ENCODE measurements around the gene SLC30A9.

SLC30A9 gene

DNA sequence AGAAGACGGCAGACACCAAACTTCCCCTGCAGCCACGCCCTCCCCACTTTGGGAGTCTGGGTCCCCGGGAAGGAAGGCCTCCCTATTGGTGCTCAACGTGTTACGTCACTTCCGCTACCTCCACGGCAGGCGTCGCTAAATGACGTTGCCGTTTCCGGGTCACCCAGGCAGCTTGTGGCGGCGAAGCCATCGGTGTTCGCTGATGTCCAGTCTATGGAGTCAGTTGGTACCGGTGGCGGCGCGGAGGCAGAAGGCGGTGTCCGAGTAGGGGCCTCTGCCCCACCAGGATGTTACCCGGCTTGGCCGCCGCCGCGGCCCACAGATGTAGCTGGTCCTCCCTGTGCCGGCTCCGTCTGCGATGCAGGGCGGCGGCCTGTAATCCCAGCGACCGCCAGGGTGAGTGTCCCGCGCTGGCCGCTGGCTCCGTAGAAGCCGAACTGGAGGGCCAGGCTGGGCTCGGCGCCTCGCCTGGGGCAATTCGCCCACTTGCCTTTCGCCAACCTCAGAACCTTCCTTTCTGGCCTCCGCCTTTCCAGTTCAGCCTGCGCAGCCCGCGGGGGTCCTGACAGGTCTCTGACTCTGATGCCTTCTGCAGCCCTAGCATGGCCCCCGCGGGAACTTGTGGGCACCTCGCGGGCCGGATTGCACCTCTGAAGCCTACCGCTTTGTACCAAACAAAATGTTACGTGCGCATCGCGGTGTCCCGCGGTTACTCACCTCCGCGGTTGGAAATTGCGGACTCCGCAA, at the start of gene SLC30A9:
Gene SLC30A9, plus strand, starts transcription at position 166 of the 747 bp plus-strand sequence. Its CDS starts 122 bp downstream, at position 288.
- peak; percentile 91 for DNase-seq

- DNase-seq = no peak
Observed at GRCh38 chr4:41940834-41941233, 49.5 kb upstream of the SLC30A9 start.

DNA sequence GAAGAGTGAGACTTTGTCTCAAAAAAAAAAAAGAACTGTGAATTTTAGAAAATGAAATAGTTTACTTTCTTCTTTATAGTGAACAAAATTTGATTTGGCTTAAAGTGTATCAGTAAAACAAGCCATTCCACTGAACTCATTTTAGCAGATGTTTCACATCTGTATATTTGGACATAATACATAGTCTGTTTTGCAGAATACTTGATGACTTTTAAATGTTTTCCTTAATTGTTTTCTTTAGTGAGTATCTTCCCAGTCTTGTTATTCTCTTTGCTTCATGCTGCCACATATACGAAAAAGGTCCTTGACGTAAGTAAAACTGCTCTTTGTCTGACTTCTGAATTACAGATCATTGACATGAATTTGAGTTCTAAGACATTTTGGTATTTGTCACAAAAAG, 46.8 kb upstream of the SLC30A9 start:
- no peak for DNase-seq

DNA sequence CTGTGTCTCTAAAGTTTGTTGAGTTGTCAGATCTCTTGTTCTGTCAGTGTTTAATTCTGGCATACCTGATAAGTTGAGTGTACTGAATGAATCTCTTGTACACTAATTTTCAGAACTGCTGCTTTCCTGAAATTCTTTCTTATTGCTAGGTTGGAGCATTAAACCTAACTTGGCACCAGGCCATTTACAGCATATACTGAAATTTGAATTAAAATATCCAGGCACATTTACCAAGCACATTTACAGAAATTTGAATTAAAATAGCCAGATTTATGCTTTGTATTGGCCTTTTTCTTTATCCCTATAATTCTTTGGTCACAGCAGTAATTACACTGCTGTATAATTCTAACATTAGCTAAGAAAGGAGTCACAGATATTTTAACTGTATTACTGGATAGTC, 46.2 kb upstream of the SLC30A9 start:
- DNase-seq = no peak

- no peak for DNase-seq
Observed at GRCh38 chr4:41949531-41949930, 40.8 kb upstream of the SLC30A9 start.

- DNase-seq = no peak
Observed at GRCh38 chr4:41957634-41958033, 32.7 kb upstream of the SLC30A9 start.

DNA sequence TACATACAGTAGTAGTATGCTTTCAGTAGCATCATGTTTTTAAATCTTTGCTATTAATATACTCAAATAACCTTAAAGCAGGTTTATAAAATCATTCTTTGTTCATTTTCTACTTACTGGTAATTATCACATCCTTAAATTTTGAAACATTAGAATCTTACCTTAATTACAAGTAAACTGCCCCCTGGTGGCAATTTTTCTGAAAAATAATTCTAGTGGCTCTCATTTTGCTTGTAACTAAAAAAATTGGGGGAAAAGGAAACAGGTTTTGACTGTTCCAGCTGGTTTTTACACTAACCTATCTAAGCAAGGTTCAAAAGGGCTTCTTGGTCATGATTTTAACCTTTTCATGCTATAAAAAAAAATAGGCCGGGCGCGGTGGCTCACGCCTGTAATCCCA, 27.2 kb upstream of the SLC30A9 start:
- DNase-seq = no peak

- DNase-seq = no peak
Observed at GRCh38 chr4:41964401-41964800, 25.9 kb upstream of the SLC30A9 start.

DNA sequence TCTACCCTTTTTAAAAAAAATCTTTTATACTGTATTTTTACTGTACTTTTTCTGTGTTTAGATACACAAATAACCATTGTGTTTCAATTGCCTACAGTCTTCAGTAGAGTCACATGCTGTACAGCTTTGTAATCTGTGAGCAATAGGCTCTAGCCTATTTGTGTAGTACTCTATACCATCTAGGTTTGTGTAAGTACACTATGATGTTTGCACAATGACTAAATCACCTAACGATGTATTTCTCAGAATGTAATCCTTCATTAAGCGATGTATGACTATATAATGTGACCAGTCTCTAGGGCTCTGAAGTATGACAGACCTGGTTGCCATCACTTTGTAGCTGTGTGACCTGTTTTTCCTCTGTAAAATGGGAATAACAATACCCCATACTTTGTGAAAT, 22.9 kb upstream of the SLC30A9 start:
- DNase-seq = no peak

GRCh38 chr4:41969671-41970070, 20.7 kb upstream of the SLC30A9 start:
- DNase-seq = no peak

- DNase-seq = no peak
Observed at GRCh38 chr4:41975341-41975740, 15.0 kb upstream of the SLC30A9 start.

GRCh38 chr4:41976775-41977516, 13.4 kb upstream of the SLC30A9 start:
- no peak for DNase-seq

DNA sequence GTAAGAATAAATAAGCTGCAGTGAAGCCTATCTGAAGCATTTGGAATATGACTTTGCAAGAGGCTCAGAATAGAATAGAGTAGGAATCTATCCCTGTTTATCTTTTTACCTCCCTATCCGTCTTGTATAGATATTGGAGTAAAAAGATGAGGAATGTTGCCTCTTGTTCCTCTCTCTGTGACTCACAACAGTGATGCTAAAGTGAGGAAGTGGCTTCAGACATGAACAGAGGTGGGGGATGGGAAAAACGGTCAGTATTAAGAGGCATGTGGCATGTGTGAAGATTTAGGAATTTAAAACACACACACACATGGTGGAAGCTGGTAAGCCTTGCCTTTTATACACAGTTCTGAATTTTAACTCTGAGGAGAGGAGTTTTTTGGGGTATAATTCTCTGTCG, 12.6 kb upstream of the SLC30A9 start:
- no peak for DNase-seq

DNA sequence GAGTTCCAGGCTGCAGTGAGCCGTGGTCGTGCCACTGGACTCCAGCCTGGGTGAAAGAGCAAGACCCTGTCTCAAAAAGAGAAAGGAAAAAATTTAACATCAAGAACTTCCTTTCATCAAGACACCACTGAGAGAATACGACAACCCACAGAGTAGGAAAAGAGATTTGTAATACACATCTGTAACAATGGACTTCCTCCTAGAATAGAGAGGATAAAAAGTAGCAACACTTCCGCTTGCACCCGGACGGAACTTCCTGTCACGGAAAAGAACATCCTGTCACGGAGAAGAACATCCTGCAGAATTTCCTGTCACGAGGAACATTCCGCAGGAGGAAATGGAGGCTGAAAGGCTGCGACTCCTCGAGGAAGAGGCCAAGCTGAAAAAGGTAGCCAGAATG, 8.9 kb upstream of the SLC30A9 start, which contains the start of gene DCAF4L1:
Gene DCAF4L1, plus strand, starts transcription at position 301 of the 400 bp plus-strand sequence. Its CDS starts 37 bp downstream, at position 338.
- no peak for DNase-seq

DNA sequence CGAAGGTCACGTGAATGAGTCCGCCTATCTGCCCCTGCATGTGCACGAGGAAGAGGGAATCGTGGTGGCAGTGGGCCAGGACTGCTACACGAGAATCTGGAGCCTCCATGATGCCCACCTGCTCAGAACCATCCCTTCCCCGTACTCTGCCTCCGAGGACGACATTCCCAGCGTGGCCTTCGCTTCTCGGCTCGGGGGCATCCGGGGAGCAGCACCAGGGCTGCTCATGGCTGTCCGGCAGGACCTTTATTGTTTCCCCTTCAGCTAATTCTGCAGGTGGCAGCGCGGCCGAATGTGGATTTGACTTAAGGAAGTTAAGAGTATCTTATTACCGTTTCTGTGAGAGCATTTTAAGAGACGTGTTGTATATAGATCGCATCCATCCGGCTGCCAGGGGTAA, 7.6 kb upstream of the SLC30A9 start:
- DNase-seq = no peak

DNA sequence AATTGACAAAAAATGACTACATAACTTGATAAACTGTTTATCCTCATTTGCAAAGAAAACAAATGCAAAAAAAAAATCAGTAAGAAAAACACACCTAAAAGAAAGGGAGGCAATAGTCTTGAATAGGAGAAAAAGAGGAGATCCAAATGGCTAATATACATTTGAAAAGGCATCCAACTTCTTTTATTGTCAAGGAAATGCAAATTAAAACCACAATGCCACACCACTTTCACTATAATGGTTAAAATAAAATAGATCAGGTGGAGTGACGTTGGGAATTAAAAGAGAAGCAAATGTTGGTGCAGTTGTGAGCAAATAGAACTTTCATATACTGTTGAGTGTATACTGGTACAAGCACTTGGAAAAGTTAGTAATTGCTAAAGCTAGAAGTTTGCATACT, 5.2 kb upstream of the SLC30A9 start:
- DNase-seq = no peak

DNA sequence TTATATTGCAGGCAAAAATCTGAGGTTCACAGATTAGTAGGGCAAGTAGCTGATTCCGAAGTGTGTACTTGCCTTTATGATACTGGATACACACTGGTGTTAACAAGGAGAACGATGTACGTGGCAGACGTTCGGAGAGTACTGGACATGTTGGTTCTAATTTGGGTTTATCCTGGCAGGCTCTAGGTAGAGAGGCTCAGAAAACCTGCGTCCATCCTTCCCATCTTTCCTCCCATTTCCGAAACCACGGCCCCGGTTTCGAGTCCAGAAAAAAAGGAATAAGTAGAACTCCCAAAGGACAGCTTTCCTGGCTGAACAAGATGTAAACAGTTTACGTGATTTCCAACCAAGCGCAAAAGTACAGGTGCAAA, 351 bp upstream of the SLC30A9 start:
- no peak for DNase-seq

GRCh38 chr4:41991916-41992767, 1.8 kb downstream of the SLC30A9 start:
- DNase-seq = no peak

GRCh38 chr4:41992967-41993857, 2.9 kb downstream of the SLC30A9 start:
- no peak for DNase-seq

GRCh38 chr4:41994461-41994985, 4.2 kb downstream of the SLC30A9 start:
- no peak for DNase-seq

- DNase-seq = no peak
Observed at GRCh38 chr4:41998019-41998418, 7.7 kb downstream of the SLC30A9 start.

DNA sequence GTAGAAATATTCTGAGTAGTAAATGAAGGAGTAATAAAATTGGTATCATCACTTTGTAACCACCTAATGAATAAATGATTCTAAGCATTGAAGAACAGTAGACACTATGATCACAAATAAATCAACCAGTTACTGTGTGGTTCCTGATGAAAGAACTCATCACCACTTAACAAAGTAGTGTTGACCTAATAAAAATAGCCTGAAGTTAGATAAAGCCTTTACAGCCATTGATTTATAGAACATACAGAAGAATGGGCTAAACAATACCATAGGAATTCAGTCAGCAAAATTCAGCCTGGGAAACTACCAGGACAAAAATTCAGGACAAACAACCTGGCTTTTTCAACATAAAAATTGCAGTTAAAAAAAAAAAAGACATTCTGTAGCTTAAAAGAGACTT, 9.0 kb downstream of the SLC30A9 start:
- no peak for DNase-seq
